ENCODE measurements around the gene RASAL3. TPM values are rescaled to one million over a fixed set of nuclear protein-coding genes. Genes with fewer than 3 reads are reported as not detected.
A peak's percentile ranks its signal among the peaks of the same experiment; 100 is the strongest.

RASAL3 gene
- polyA plus RNA-seq, 4 donors = 1.3 to 8.1 (median 3.0) TPM

DNA sequence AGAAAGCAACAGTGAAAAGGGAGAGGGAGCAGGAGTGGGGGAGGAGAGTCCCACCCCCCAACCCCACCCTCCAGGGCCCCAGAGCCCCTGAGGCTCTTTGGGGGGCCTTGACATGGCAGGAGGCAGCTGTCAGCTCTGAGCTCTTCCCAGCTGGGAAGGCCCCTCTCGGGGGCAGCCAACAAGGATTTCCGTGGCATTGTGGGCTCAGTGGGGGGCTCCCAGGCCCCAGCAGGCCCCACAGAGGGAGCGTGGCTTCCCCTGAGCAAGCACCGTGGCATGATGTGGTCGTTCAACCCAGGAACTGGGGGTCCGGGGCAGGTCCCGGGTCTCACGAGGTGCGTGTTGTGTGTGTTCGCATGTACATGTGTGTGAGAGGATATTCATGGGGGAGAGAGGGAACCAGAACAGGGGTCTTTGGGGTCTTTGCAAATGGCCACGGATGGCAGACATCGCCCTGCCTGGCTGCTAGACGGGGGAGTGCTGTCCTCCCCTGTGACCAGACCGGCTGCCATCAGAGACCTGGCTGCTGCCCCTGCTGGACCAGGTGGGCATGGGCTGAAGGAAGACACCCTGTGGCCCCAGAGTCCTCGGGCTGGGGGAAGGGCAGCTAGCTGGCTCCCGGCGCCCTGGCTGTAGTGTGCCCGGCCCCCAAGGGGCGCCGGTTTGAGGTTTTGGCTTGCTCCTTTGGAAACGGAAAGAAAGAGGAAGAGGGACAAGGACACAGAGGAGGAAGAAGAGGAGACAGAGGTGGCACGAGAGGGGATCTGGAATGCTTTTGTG is 41.9 kb downstream of the RASAL3 start:
- Histone ChIP-seq H3K9me3 (ENCODE audit: control insufficient read depth in 2 of 2, insufficient read depth in 1 of 2, low read depth in 1 of 2, low read length in 1 of 2) (peaks cover 0 to 8% of the 10 kb centered on the region in 2 donors), H3K4me3 (ENCODE audit: low read depth in 1 of 3, low read length in 3 of 3) (no peak overlapping the region), H3K36me3 (ENCODE audit: control insufficient read depth in 3 of 3, insufficient read depth in 2 of 3, low read depth in 1 of 3, low read length in 3 of 3) (peaks cover 15 to 60% (median 20%) of the 10 kb centered on the region in 3 donors), H3K4me1 (ENCODE audit: control insufficient read depth in 3 of 3, insufficient read depth in 2 of 3, low read depth in 1 of 3, low read length in 2 of 3) (peaks cover 0 to 5% (median under 1%) of the 10 kb centered on the region in 3 donors), H3K27ac (ENCODE audit: low read depth in 1 of 3, low read length in 2 of 3) (no peak overlapping the region), H3K27me3 (ENCODE audit: control insufficient read depth in 3 of 3, insufficient read depth in 3 of 3, low read length in 3 of 3) (no peaks in the 10 kb centered on the region)
- DNase-seq (no peak), FAIRE-seq (no peak)
- 86 to 94% (median 93%) methylated on average over 18 to 22 of the region's 22 CpGs for WGBS, 3 donors

DNA sequence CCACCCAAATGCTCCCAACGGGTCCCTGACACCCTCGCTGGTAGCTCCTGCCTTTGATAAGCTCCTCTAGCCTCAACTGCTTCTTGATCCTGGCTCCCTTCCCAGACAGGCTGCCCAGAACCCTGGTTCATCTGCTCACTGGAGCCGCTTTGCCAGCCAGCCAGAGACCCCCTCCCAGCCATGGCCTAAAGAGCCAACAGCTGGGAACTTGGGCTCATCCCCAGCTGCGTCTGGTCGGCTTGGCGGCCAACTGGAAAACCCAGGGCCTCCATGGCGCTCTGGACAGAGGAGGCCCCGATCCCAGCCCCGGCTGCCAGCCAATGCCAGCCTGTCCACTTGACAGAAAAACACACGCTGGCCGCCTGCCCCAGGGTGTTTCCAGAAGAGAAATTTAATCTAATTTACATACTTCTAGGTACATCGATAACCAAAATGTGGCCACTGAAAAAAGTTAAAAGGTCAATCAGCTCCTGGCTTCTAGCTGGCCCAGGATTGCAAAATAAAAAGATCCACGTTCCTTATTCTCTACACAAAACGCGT is 42.6 kb downstream of the RASAL3 start:
- Histone ChIP-seq H3K36me3 (ENCODE audit: control insufficient read depth in 3 of 3, insufficient read depth in 2 of 3, low read depth in 1 of 3, low read length in 3 of 3) (peaks cover 12 to 57% (median 16%) of the 10 kb centered on the region in 3 donors), H3K27me3 (ENCODE audit: control insufficient read depth in 3 of 3, insufficient read depth in 3 of 3, low read length in 3 of 3) (no peaks in the 10 kb centered on the region), H3K9me3 (ENCODE audit: control insufficient read depth in 2 of 2, insufficient read depth in 1 of 2, low read depth in 1 of 2, low read length in 1 of 2) (peaks cover 0 to 8% of the 10 kb centered on the region in 2 donors), H3K4me1 (ENCODE audit: control insufficient read depth in 3 of 3, insufficient read depth in 2 of 3, low read depth in 1 of 3, low read length in 2 of 3) (peaks cover 0 to 12% (median 7%) of the 10 kb centered on the region in 3 donors), H3K27ac (ENCODE audit: low read depth in 1 of 3, low read length in 2 of 3) (no peak overlapping the region), H3K4me3 (ENCODE audit: low read depth in 1 of 3, low read length in 3 of 3) (no peak overlapping the region)
- WGBS, 3 donors = 63 to 83% (median 79%) methylated on average over 15 of the region's 15 CpGs
- no peak for FAIRE-seq
- no peak for DNase-seq

DNA sequence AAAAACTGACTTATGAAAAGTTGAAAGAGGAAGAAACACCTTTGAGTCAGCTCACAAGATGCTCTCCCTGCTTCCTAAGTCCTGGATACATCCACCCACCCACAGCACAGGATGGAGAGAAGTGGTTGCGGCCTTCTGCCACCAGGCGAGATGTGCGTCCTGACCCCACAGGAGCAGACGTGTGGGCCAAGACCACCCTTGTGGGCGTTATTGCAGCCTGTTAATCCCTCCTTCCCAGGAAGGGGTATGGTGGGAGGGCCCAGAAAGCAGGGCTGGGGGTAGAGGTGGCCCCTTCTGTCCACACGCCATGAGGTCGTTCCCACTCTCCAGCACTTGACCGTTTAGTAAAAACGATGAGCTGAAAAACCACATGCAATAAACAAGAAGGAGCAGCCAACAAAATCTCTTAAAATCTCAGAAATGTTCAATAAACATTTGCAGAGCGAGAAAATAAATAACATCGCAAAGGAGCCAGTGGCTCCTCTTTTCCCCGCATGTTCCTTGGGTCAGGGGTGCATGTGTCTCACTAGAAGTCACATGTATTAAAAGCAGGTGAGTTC is 43.1 kb downstream of the RASAL3 start:
- peaks cover 14 to 53% (median 16%) of the 10 kb centered on the region in 3 donors for H3K36me3 ChIP-seq (ENCODE audit: control insufficient read depth in 3 of 3, insufficient read depth in 2 of 3, low read depth in 1 of 3, low read length in 3 of 3)
- DNase-seq = peak in 1 of 2 donors; percentile 18
- H3K4me3 ChIP-seq (ENCODE audit: low read depth in 1 of 3, low read length in 3 of 3) = no peak overlapping the region
- H3K4me1 ChIP-seq (ENCODE audit: control insufficient read depth in 3 of 3, insufficient read depth in 2 of 3, low read depth in 1 of 3, low read length in 2 of 3) = peaks cover 1 to 13% (median 7%) of the 10 kb centered on the region in 3 donors
- FAIRE-seq = no peak
- H3K9me3 ChIP-seq (ENCODE audit: control insufficient read depth in 2 of 2, insufficient read depth in 1 of 2, low read depth in 1 of 2, low read length in 1 of 2) = peaks cover 0 to 8% of the 10 kb centered on the region in 2 donors
- no peaks in the 10 kb centered on the region for H3K27me3 ChIP-seq (ENCODE audit: control insufficient read depth in 3 of 3, insufficient read depth in 3 of 3, low read length in 3 of 3)
- no peak overlapping the region for H3K27ac ChIP-seq (ENCODE audit: low read depth in 1 of 3, low read length in 2 of 3)
- 64 to 86% (median 81%) methylated on average over 12 of the region's 12 CpGs for WGBS, 3 donors

DNA sequence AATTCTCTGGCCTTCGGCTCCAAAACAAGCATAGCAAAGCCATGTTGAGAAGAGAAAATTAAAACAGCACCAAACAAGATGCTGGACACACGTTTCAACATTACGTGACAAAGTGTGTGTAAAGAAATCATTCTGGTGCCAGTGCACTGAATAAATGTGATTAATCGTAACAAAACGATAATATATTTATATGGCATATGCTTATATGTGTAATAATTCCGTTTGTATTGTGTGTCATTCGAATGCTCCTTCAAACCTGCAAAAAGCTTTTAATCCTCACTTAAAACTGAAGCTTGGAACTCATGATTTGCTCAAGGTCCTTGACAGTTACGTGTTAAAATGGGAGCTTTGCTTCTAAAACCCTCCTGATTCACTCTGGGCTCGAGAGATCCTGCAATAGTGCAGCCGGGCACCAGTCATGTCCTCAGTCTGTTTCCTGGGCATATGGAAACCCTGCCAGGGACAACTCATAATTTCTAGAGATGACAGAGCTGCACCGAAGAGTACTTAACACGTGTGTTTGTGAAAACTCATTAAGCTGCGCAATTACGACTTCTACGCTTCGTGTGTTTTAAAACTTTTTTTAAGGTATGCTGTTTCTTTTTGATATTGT is 44.8 kb downstream of the RASAL3 start:
- Histone ChIP-seq H3K27me3 (ENCODE audit: control insufficient read depth in 3 of 3, insufficient read depth in 3 of 3, low read length in 3 of 3) (no peaks in the 10 kb centered on the region), H3K36me3 (ENCODE audit: control insufficient read depth in 3 of 3, insufficient read depth in 2 of 3, low read depth in 1 of 3, low read length in 3 of 3) (peaks cover 9 to 48% (median 11%) of the 10 kb centered on the region in 3 donors), H3K4me3 (ENCODE audit: low read depth in 1 of 3, low read length in 3 of 3) (peak overlapping the region in 2 of 3 donors; percentile 36 to 43), H3K9me3 (ENCODE audit: control insufficient read depth in 2 of 2, insufficient read depth in 1 of 2, low read depth in 1 of 2, low read length in 1 of 2) (peaks cover 0 to 8% of the 10 kb centered on the region in 2 donors), H3K4me1 (ENCODE audit: control insufficient read depth in 3 of 3, insufficient read depth in 2 of 3, low read depth in 1 of 3, low read length in 2 of 3) (peaks cover 1 to 15% (median 7%) of the 10 kb centered on the region in 3 donors), H3K27ac (ENCODE audit: low read depth in 1 of 3, low read length in 2 of 3) (no peak overlapping the region)
- no peak for FAIRE-seq
- DNase-seq = no peak
- WGBS, 3 donors = 29 to 36% (median 30%) methylated on average over 16 of the region's 16 CpGs

DNA sequence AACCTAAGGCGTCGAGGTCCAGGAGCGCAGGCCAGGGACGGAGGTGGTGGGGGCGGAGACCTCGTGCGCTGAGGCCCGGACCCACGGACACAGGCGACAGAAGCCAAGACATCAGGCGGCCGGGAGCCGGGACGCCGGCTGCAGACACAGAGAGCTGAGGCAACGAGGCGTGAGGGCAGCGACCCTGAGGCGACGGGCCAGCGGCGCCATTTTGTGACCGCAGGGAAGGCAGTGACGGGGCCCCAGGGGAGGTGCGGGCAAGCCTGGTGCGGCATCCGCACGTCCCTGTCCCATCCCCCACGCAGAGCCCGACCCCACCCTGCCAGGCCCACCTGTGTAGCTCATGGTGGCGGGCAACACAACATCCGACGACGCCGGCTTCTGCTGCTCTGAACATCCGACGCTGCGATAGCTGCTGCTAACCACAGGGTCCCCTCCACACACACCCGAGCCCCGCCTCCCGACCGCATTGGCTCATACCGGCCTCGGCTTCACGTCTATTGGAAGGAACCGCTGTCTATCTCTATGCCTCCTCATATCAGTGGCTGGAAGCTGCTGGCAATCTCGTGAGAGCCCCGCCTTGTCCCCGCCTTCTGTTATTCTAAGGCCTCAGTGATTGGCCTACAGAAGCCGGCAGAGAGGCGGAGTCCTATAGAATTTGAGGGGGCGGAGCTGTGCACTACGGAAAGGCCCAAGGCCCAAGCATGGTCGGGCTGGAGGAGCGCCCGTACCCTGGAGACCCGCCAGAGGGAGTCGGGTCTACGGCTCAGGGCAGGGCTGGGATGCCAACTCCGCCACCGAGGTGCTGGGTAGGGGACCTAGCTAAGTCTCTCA is 45.5 kb downstream of the RASAL3 start, which contains the start of gene AKAP8L:
TSS of gene AKAP8L (minus strand) at position 410 of the 834 bp plus-strand sequence. CDS start at position 345, 65 bp downstream.
- DNase-seq (peak; percentile 100), FAIRE-seq (no peak)
- H3K4me3 ChIP-seq (ENCODE audit: low read depth in 1 of 3, low read length in 3 of 3) = peak within 1 kb of the TSS; percentile 86 to 99 (median 92)
- peak within 1 kb of the TSS; percentile 57 to 84 (median 83) for H3K27ac ChIP-seq (ENCODE audit: low read depth in 1 of 3, low read length in 2 of 3)
- H3K9me3 ChIP-seq (ENCODE audit: control insufficient read depth in 2 of 2, insufficient read depth in 1 of 2, low read depth in 1 of 2, low read length in 1 of 2) = peaks cover 0 to 8% of the 10 kb centered on the region in 2 donors
- no peaks in the 10 kb centered on the region for H3K27me3 ChIP-seq (ENCODE audit: control insufficient read depth in 3 of 3, insufficient read depth in 3 of 3, low read length in 3 of 3)
- H3K36me3 ChIP-seq (ENCODE audit: control insufficient read depth in 3 of 3, insufficient read depth in 2 of 3, low read depth in 1 of 3, low read length in 3 of 3) = peaks cover 2 to 42% (median 7%) of the 10 kb centered on the region in 3 donors
- WGBS, 3 donors = 0 to 1% (median 0%) methylated on average over 57 to 61 of the region's 61 CpGs
- H3K4me1 ChIP-seq (ENCODE audit: control insufficient read depth in 3 of 3, insufficient read depth in 2 of 3, low read depth in 1 of 3, low read length in 2 of 3) = peaks cover 1 to 15% (median 7%) of the 10 kb centered on the region in 3 donors

DNA sequence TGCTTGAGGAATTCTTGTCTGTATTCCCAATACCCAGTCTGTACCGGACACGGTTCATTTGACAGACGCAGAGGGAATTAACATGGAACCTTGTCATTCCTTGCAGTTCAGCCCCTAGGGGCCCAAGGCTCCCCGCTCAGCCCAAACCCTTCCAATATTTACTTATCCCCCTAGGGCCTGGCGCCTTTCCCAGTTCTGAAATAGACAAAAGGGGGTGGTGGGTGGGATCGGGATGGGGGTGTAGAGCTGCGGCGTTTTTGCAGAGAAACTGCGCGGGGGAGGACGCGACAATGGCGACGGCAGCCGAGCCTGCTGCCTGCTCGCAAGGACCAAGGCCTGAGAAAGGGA is 46.1 kb downstream of the RASAL3 start:
- peaks cover under 1 to 36% (median 2%) of the 10 kb centered on the region in 3 donors for H3K36me3 ChIP-seq (ENCODE audit: control insufficient read depth in 3 of 3, insufficient read depth in 2 of 3, low read depth in 1 of 3, low read length in 3 of 3)
- FAIRE-seq (no peak), DNase-seq (no peak)
- 0 to 1% (median 0%) methylated on average over 16 of the region's 16 CpGs for WGBS, 3 donors
- H3K9me3 ChIP-seq (ENCODE audit: control insufficient read depth in 2 of 2, insufficient read depth in 1 of 2, low read depth in 1 of 2, low read length in 1 of 2) = peaks cover 0 to 3% of the 10 kb centered on the region in 2 donors
- peak overlapping the region; percentile 86 to 99 (median 92) for H3K4me3 ChIP-seq (ENCODE audit: low read depth in 1 of 3, low read length in 3 of 3)
- peaks cover 1 to 15% (median 10%) of the 10 kb centered on the region in 3 donors for H3K4me1 ChIP-seq (ENCODE audit: control insufficient read depth in 3 of 3, insufficient read depth in 2 of 3, low read depth in 1 of 3, low read length in 2 of 3)
- H3K27ac ChIP-seq (ENCODE audit: low read depth in 1 of 3, low read length in 2 of 3) = peak overlapping the region; percentile 57 to 84 (median 83)
- no peaks in the 10 kb centered on the region for H3K27me3 ChIP-seq (ENCODE audit: control insufficient read depth in 3 of 3, insufficient read depth in 3 of 3, low read length in 3 of 3)

DNA sequence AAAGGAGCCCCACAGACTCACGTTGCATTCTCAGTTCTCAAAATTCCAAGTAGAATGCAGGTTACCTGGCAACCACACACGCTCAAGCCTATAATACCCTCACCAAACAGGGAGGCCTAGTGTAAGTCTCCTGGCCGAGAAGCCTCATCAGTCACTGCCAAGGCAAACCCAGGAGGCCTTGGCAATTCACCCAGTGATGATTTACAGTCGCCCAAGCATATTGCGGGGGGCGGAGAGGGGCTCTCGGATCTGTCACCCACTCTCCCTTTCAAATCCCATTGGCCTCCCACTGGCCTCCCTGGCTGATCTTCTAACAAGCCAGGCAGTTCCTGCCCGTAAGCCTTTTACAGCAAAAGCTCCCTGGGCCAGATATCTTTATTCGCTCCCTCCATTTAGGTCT is 46.6 kb downstream of the RASAL3 start:
- peak; percentile 5 to 34 for DNase-seq

More for the DNA sequence above, 46.6 kb downstream of the RASAL3 start:
- H3K4me1 ChIP-seq (ENCODE audit: control insufficient read depth in 3 of 3, insufficient read depth in 2 of 3, low read depth in 1 of 3, low read length in 2 of 3) = peaks cover 1 to 15% (median 10%) of the 10 kb centered on the region in 3 donors
- H3K27ac ChIP-seq (ENCODE audit: low read depth in 1 of 3, low read length in 2 of 3) = peak overlapping the region in 1 of 3 donors; percentile 84
- WGBS, 3 donors = 9 to 15% (median 9%) methylated on average over 9 of the region's 9 CpGs
- FAIRE-seq = no peak
- no peaks in the 10 kb centered on the region for H3K27me3 ChIP-seq (ENCODE audit: control insufficient read depth in 3 of 3, insufficient read depth in 3 of 3, low read length in 3 of 3)
- H3K9me3 ChIP-seq (ENCODE audit: control insufficient read depth in 2 of 2, insufficient read depth in 1 of 2, low read depth in 1 of 2, low read length in 1 of 2) = no peaks in the 10 kb centered on the region
- peaks cover 0 to 31% (median 2%) of the 10 kb centered on the region in 3 donors for H3K36me3 ChIP-seq (ENCODE audit: control insufficient read depth in 3 of 3, insufficient read depth in 2 of 3, low read depth in 1 of 3, low read length in 3 of 3)
- peak overlapping the region; percentile 86 to 99 (median 92) for H3K4me3 ChIP-seq (ENCODE audit: low read depth in 1 of 3, low read length in 3 of 3)

All from small intestine (tissue), 7 donors.